Type B pancreatic cell (in vitro differentiated cells): ENCODE results near the gene DHRS9. TPM values are rescaled to one million over a fixed set of nuclear protein-coding genes. Genes with fewer than 3 reads are reported as not detected.
"Not testable (repeated sequence)": the region's sequence is repeated elsewhere in the genome, so short reads cannot be mapped to it uniquely, and the experiment has no call there.

Experiments used
- DNase-seq: peaks from one replicate; pipeline ENCODE4 v3.0.0; 2021; ENCODE audit warnings: mixed read lengths; ENCODE audit not compliant: unreplicated experiment; ENCODE audit errors: extremely low spot score
- H3K27ac Mint-ChIP-seq: 2 replicates; pipeline ENCODE4 v1.8.0; 2021; ENCODE audit warnings: mild to moderate bottlenecking, mixed read lengths
- H3K27me3 Mint-ChIP-seq: 2 replicates; pipeline ENCODE4 v1.8.0; 2021; ENCODE audit warnings: mixed read lengths
- H3K36me3 Mint-ChIP-seq: 2 replicates; pipeline ENCODE4 v1.8.0; 2021; ENCODE audit warnings: mixed read lengths
- H3K4me1 Mint-ChIP-seq: one replicate; pipeline ENCODE4 v1.8.0; 2021; ENCODE audit warnings: mixed read lengths; ENCODE audit not compliant: unreplicated experiment
- H3K4me3 Mint-ChIP-seq: 2 replicates; pipeline ENCODE4 v1.8.0; 2021; ENCODE audit warnings: mild to moderate bottlenecking, mixed read lengths
- H3K9me3 Mint-ChIP-seq: 2 replicates; pipeline ENCODE4 v1.8.0; 2021; ENCODE audit warnings: mixed read lengths
- total RNA-seq: library from RNA; stranded (reverse); gene quantifications from 2 replicates; pipeline ENCODE4 v1.2.1, GENCODE V29; 2021; ENCODE audit warnings: low replicate concordance
- TF ChIP-seq, protein P1 (sequence below): fragments of 200-600 bp; sonication (generic); conservative IDR thresholded peaks from 2 replicates; pipeline ENCODE4 v1.5.0; 2021; ENCODE audit warnings: antibody characterized with exemption, mild to moderate bottlenecking

DHRS9 gene
- total RNA-seq, 1 donor from 2014 or later: 0.75 TPM

DNA sequence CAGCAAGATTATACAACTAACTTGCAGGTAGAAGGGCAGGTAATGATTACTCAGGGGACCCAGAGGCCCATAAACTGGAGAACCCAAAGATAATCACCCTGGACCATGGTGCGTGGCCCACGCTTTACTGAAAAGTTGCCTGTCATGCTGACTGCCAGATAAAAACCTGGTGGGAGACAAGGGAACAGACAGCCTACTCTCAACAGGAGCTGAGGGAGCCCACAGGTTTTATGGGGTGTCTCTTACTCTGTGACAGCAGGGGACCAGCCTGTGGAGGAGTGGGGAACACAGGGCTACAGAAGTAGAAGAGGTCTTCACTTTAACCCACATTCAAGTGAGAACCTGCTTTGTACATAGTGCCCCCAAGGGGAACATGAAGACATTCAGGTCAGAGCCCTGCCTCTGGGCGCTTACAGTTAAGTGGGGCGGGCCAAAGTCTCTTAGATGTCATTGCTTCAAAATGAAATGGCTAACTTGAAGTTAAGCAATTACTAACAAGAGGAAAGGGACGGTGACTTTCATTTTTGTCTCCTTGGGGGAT is 60.4 kb downstream of the DHRS9 start:
- Mint-ChIP-seq H3K4me1 (no peaks in the 10 kb centered on the region), H3K4me3 (no peak overlapping the region), H3K27me3 (peaks cover 3% of the 10 kb centered on the region), H3K9me3 (no peaks in the 10 kb centered on the region), H3K27ac (no peak overlapping the region), H3K36me3 (no peaks in the 10 kb centered on the region)
- TF ChIP-seq, protein P1, sequence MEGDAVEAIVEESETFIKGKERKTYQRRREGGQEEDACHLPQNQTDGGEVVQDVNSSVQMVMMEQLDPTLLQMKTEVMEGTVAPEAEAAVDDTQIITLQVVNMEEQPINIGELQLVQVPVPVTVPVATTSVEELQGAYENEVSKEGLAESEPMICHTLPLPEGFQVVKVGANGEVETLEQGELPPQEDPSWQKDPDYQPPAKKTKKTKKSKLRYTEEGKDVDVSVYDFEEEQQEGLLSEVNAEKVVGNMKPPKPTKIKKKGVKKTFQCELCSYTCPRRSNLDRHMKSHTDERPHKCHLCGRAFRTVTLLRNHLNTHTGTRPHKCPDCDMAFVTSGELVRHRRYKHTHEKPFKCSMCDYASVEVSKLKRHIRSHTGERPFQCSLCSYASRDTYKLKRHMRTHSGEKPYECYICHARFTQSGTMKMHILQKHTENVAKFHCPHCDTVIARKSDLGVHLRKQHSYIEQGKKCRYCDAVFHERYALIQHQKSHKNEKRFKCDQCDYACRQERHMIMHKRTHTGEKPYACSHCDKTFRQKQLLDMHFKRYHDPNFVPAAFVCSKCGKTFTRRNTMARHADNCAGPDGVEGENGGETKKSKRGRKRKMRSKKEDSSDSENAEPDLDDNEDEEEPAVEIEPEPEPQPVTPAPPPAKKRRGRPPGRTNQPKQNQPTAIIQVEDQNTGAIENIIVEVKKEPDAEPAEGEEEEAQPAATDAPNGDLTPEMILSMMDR: no peak
- DNase-seq: no peak

DNA sequence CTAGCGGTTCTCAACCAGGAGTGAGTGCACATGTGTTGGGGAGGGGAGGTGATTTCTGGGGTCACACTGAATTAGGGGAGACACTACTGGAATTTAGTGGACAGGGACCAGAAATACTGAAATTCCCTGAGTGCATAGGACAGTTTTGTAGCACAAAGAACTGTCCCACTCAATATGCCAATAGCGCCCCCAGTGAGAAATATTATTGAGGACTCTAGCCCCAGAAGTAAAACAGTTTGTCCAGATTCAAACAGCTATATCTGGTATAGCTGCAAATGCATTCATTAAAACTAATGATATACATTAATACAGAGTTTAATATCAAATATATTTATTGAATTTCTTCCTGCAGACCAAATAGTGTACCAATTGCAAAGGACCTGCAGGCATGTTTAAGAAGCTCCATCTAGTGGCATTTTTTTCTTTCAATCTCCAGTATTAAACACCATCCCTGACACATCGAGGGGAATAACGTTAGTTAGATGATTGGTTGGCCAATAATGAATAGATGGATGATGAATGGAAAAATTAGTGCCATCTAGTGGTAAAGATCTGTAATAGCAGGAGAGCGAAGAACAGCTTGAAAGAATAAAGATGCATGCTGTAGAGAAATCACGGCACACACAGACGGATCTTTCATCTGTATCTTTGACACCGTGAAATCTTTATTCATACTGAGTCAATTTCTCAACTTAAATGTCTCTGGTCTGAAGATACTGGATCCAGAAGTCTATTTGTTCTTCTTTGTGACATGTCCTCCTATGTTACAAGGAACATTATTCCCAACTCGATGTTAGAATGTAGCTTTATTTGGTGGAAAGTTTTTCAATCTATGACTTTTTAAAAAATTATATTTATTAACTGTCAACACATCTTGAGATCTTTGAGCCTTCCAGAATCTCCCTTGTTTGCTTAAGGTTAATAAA is 62.5 kb downstream of the DHRS9 start:
- H3K27me3 Mint-ChIP-seq: no peaks in the 10 kb centered on the region
- TF ChIP-seq, protein P1: peak; percentile 89
- H3K4me1 Mint-ChIP-seq: no peaks in the 10 kb centered on the region
- no peaks in the 10 kb centered on the region for H3K9me3 Mint-ChIP-seq
- H3K27ac Mint-ChIP-seq: no peak overlapping the region
- H3K36me3 Mint-ChIP-seq: no peaks in the 10 kb centered on the region
- DNase-seq: no peak
- H3K4me3 Mint-ChIP-seq: no peak overlapping the region

- H3K27ac Mint-ChIP-seq, H3K27me3 Mint-ChIP-seq, H3K4me1 Mint-ChIP-seq, H3K9me3 Mint-ChIP-seq, H3K36me3 Mint-ChIP-seq, H3K4me3 Mint-ChIP-seq, DNase-seq: not testable (repeated sequence)
Observed at GRCh38 chr2:169134272-169134671, 64.9 kb downstream of the DHRS9 start.

DNA sequence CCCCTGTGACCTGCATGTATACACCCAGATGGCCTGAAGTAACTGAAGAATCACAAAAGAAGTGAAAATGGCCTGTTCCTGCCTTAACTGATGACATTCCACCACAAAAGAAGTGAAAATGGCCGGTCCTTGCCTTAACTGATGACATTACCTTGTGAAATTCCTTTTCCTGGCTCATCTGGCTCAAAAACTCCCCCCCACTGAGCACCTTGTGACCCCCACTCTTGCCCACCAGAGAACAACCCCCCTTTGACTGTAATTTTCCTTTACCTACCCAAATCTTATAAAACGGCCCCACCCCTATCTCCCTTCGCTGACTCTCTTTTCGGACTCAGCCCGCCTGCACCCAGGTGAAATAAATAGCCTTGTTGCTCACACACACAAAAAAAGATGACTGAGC is 67.1 kb downstream of the DHRS9 start:
- not testable (repeated sequence) for H3K9me3 Mint-ChIP-seq, H3K4me3 Mint-ChIP-seq, H3K4me1 Mint-ChIP-seq, DNase-seq, H3K27ac Mint-ChIP-seq, H3K36me3 Mint-ChIP-seq, H3K27me3 Mint-ChIP-seq

DNA sequence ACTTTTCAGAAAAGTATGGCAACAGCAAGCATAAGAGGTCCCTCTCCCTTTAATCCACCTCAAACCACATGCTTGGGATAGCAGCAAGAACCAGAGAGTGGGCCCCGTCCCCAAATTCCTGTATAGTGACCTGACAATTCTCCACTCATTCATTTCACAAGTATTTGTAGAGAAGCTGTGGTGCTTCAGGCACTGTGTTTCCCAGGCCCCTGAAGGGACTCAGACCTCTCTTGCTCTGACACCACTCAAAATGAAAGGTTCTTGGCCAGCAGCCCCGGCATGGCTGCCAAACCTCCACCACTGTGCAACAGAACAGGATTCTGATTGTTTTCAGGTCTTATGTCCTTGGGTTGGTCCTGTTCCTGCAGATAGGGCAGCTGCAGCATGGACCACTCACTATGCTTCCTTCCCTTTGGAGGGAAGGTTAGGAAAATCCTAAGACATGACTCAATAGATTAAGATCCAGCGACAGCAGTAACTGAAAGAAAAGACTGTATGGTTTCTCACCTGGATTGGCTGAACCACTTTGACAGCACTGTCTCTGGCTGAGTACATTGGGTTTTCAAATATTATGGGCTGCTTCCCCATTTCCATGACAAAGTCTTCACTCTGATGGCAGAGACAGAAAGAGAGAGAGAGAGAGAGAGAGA is 67.6 kb downstream of the DHRS9 start:
- Mint-ChIP-seq H3K36me3 (no peaks in the 10 kb centered on the region), H3K27ac (no peak overlapping the region), H3K4me1 (no peaks in the 10 kb centered on the region), H3K4me3 (no peak overlapping the region), H3K9me3 (no peaks in the 10 kb centered on the region), H3K27me3 (no peaks in the 10 kb centered on the region)
- no peak for DNase-seq
- TF ChIP-seq, protein P1: no peak

- no peak for DNase-seq
- Mint-ChIP-seq H3K4me1 (no peaks in the 10 kb centered on the region), H3K27me3 (no peaks in the 10 kb centered on the region), H3K27ac (no peak overlapping the region), H3K9me3 (no peaks in the 10 kb centered on the region), H3K36me3 (no peaks in the 10 kb centered on the region), H3K4me3 (no peak overlapping the region)
- TF ChIP-seq, protein P1: no peak
Observed at GRCh38 chr2:169137924-169138323, 68.6 kb downstream of the DHRS9 start.
